AG04449 (cell line): ENCODE results near the gene ZBTB1.

ENCODE experiments used
- CTCF ChIA-PET: fragments of 350-600 bp; formaldehyde crosslinking; extraction: SDS; loops from one replicate; lab custom pipeline; 2021; ENCODE audit warnings: antibody characterized with exemption; lab: Yijun Ruan, JAX
- POLR2A ChIA-PET: fragments of 400-600, 350-600 bp; formaldehyde crosslinking; extraction: SDS; loops from one replicate; lab custom pipeline; 2020; ENCODE audit warnings: antibody characterized with exemption, inconsistent platforms; lab: Yijun Ruan, JAX
- DNase-seq: peaks from one replicate; pipeline ENCODE4 v3.0.0-alpha.2; 2010; ENCODE audit warnings: low read depth, low spot score
- H3K4me3 ChIP-seq: 2 replicates; pipeline ENCODE4 v1.5.1; 2011; ENCODE audit warnings: low read depth, mild to moderate bottlenecking, control low read depth, low read length
- TF ChIP-seq, protein P1 (sequence below): IDR thresholded peaks from one replicate; pipeline ENCODE4 v1.5.1; 2011; ENCODE audit warnings: mild to moderate bottlenecking, moderate library complexity, low read length, control low read depth, inconsistent platforms; ENCODE audit not compliant: insufficient read depth; ENCODE audit errors: missing control alignments

Gene ZBTB1

DNA sequence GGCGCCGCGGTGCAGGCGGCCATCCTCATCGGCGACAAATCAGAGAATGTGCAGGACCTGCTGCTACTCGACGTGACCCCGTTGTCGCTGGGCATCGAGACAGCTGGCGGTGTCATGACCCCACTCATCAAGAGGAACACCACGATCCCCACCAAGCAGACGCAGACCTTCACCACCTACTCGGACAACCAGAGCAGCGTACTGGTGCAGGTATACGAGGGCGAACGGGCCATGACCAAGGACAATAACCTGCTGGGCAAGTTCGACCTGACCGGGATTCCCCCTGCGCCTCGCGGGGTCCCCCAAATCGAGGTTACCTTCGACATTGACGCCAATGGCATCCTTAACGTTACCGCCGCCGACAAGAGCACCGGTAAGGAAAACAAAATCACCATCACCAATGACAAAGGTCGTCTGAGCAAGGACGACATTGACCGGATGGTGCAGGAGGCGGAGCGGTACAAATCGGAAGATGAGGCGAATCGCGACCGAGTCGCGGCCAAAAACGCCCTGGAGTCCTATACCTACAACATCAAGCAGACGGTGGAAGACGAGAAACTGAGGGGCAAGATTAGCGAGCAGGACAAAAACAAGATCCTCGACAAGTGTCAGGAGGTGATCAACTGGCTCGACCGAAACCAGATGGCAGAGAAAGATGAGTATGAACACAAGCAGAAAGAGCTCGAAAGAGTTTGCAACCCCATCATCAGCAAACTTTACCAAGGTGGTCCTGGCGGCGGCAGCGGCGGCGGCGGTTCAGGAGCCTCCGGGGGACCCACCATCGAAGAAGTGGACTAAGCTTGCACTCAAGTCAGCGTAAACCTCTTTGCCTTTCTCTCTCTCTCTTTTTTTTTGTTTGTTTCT lies 37.6 kb downstream of the ZBTB1 start:
- no peak for DNase-seq
- TF ChIP-seq, protein P1, sequence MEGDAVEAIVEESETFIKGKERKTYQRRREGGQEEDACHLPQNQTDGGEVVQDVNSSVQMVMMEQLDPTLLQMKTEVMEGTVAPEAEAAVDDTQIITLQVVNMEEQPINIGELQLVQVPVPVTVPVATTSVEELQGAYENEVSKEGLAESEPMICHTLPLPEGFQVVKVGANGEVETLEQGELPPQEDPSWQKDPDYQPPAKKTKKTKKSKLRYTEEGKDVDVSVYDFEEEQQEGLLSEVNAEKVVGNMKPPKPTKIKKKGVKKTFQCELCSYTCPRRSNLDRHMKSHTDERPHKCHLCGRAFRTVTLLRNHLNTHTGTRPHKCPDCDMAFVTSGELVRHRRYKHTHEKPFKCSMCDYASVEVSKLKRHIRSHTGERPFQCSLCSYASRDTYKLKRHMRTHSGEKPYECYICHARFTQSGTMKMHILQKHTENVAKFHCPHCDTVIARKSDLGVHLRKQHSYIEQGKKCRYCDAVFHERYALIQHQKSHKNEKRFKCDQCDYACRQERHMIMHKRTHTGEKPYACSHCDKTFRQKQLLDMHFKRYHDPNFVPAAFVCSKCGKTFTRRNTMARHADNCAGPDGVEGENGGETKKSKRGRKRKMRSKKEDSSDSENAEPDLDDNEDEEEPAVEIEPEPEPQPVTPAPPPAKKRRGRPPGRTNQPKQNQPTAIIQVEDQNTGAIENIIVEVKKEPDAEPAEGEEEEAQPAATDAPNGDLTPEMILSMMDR, result no peak
- ChIA-PET CTCF (interaction anchor here (0.6 to 5.6 kb wide), 10 partner anchors 9 to 499 kb away, joined by 3 to 78 read pairs (median 4); partner anchors contain the start of gene PPP1R36), POLR2A (interaction anchor here (0.7 to 2.7 kb wide), 4 partner anchors 8 to 87 kb away, joined by 3 to 28 read pairs (median 5); partner anchors contain the start of genes PPP1R36 and ZBTB1)
- H3K4me3 ChIP-seq, result peak overlapping the region; percentile 85

DNA sequence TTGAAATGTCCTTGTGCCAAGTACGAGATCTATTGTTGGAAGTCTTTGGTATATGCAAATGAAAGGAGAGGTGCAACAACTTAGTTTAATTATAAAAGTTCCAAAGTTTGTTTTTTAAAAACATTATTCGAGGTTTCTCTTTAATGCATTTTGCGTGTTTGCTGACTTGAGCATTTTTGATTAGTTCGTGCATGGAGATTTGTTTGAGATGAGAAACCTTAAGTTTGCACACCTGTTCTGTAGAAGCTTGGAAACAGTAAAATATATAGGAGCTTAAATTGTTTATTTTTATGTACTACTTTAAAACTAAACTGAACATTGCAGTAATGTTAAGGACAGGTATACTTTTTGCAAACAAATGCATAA lies 38.2 kb downstream of the ZBTB1 start:
- CTCF ChIA-PET, result interaction anchor here (0.6 to 5.6 kb wide), 9 partner anchors 8 to 499 kb away, joined by 3 to 78 read pairs (median 3); no protein-coding TSS in a partner anchor
- no peak for DNase-seq
- POLR2A ChIA-PET, result no interaction called here
- H3K4me3 ChIP-seq, result peak overlapping the region; percentile 85
- TF ChIP-seq, protein P1, result no peak

DNA sequence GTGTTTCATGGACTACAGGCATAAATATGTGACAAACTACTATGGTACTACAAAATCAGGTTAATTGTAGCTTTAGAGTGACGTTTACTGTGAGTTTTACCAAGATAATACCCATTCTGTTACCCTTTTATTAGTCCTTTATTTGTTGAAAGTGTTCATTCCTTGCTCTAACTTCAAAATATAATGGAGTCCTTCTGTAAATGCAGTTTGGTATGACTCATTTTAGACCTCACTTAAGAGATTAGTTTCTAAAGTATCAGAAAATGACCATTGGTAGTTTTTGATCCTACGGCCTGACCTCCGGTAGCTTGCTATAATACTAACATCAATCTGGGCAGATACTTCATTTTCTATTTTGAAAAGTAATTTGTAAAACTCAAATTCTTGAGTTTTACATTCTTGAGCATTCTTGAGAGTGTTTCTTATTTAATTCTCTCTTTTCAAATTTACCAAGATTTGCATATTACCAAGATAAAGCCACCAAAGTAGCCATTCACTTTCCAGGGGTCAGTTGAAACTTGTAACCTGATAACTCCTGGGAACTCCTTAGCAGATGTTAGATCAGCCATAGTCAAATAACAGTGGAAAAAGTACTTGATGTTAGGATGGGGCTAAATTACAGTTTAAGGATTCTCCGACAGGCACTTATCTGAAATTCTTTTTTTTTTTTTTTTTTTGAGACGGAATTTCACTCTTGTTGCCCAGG lies 40.2 kb downstream of the ZBTB1 start:
- ChIA-PET CTCF (interaction anchor here (0.7 to 5.6 kb wide), 6 partner anchors 12 to 347 kb away, joined by 3 to 78 read pairs (median 3); no protein-coding TSS in a partner anchor), POLR2A (no interaction called here)
- TF ChIP-seq, protein P1, result no peak
- peak overlapping the region; percentile 85 for H3K4me3 ChIP-seq
- DNase-seq, result no peak

DNA sequence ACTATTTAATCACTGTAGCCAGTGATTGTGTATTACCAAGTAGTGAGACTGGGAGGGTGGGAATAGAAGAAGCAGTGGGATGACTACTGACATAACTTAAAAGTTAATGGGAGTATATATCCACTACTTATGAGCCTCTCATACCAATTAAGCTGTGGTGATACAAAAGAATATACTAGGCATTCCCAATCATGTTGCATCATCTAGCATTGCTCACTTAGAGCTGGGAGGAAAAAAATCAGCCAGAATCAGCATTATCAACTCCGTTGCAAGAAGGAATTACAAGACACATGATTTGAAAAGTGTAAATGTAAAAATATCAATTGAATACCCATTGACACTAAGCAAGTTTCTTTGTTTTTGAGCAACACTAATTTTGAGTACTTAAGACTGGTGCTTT lies 44.4 kb downstream of the ZBTB1 start:
- no peak for DNase-seq
- ChIA-PET POLR2A (interaction anchor here (0.7 to 4.7 kb wide), 2 partner anchors 8 to 86 kb away, joined by 3 to 28 read pairs; partner anchors contain the start of gene HSPA2), CTCF (interaction anchor here (1.0 to 1.1 kb wide), 4 partner anchors 8 to 87 kb away, joined by 3 to 4 read pairs (median 4); partner anchors contain the start of gene HSPA2)
- TF ChIP-seq, protein P1, result no peak
- no peak overlapping the region for H3K4me3 ChIP-seq

DNA sequence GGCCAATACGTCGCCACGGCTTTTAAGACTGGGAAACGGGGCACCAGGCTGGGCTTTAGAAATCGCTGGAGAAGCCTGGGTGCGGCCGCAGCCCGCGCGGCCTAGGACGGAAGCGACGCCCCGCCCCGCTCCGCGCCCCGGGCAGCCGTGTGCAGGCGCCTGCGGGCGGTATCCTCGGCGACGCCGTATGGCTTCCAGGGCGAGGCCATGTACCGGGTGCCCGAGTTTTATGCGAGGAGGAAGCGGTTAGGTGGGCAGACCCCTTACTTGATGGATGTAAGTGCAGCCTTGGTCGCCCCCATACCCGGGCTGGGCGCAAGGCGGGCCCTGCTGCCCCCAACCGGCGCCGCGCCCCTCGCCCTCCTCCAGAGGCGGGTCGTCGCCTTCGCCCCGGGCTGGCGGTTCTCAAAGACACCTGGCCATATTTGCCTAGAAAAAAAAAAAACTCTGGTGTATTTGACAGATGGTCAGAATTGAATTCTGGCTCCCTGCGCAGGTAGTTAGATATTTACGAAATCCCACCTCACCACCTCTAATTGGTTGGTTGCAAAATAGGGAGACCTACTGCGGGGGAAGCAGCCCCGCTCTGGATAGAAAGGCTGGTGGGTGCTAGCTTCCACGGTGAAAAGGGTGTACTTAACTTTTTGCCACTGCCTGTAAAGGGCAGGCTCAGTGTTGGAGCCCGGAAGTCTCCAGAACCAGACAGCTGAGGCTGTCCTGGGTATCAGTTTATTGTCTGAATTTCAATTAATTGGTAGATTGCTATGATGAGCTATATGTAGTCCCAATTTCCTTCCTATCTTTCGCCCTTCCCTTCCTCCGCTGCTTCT lies 45.4 kb downstream of the ZBTB1 start, which contains the start of gene PPP1R36:
Gene PPP1R36 (plus strand): TSS at position 171 of the 830 bp plus-strand sequence. CDS start 37 bp downstream, at position 208.
- TF ChIP-seq, protein P1, result no peak
- H3K4me3 ChIP-seq, result peak within 1 kb of the TSS; percentile 29; the same call in 1 of the 2 replicates
- POLR2A ChIA-PET, result interaction anchor here (4.7 kb wide), 1 partner anchor 9 kb away, joined by 28 read pairs; the partner anchor contains the start of gene HSPA2

More for the DNA sequence above, 45.4 kb downstream of the ZBTB1 start, which contains the start of gene PPP1R36:
- no peak for DNase-seq
- CTCF ChIA-PET, result interaction anchor here (0.8 to 2.1 kb wide), 6 partner anchors 10 to 93 kb away, joined by 3 to 10 read pairs (median 6); partner anchors contain the start of gene HSPA2
